Activated CD8-positive, alpha-beta T cell treated with anti-CD3 and anti-CD28 coated beads for 36 hours (primary cell): ENCODE results near the gene CA14. TPM values are rescaled to one million over a fixed set of nuclear protein-coding genes. Genes with fewer than 3 reads are reported as not detected.
A peak's percentile ranks its signal among the peaks of the same experiment; 100 is the strongest.

Experiments used
- ATAC-seq: fragments of 200-7000 bp; cut with Tn5 transposase; one replicate; pipeline ENCODE4 v1.10.0; 2021; ENCODE audit warnings: mild to moderate bottlenecking, moderate library complexity
- CTCF ChIA-PET: fragments of 350-600 bp; sonication (Branson Sonifier 250); formaldehyde crosslinking; loops from one replicate; lab custom pipeline; 2021; ENCODE audit warnings: antibody characterized with exemption; lab: Charles Lee
- POLR2A ChIA-PET: fragments of 350-600 bp; sonication (Branson Sonifier 250); formaldehyde crosslinking; loops from one replicate; lab custom pipeline; 2021; ENCODE audit warnings: antibody characterized with exemption; lab: Charles Lee
- DNase-seq: peaks from one replicate; pipeline ENCODE4 v3.0.0-alpha.2; 2020
- H3K27ac Mint-ChIP-seq: one replicate; pipeline ENCODE4 v1.8.0; 2021; ENCODE audit warnings: mild to moderate bottlenecking, mixed read lengths
- H3K27me3 Mint-ChIP-seq: one replicate; pipeline ENCODE4 v1.8.0; 2021; ENCODE audit warnings: mixed read lengths
- H3K36me3 Mint-ChIP-seq: one replicate; pipeline ENCODE4 v1.8.0; 2021; ENCODE audit warnings: low read depth, mixed read lengths
- H3K4me1 Mint-ChIP-seq: one replicate; pipeline ENCODE4 v1.8.0; 2021; ENCODE audit warnings: low read depth, mixed read lengths
- H3K4me3 Mint-ChIP-seq: one replicate; pipeline ENCODE4 v1.8.0; 2021; ENCODE audit warnings: mild to moderate bottlenecking, moderate library complexity, mixed read lengths
- H3K9me3 Mint-ChIP-seq: one replicate; pipeline ENCODE4 v1.8.0; 2021; ENCODE audit warnings: mixed read lengths
- CTCF ChIP-seq: fragments of 200-600 bp; IDR thresholded peaks from one replicate; pipeline ENCODE4 v1.8.0; 2022; ENCODE audit warnings: antibody characterized with exemption, mild to moderate bottlenecking
- intact Hi-C: fragments of 100-400 bp; cut with micrococcal nuclease; formaldehyde crosslinking; loops from one replicate; pipeline ENCODE4 v1.10.0; 2022
- total RNA-seq, 2 experiments: library from RNA; stranded (reverse); gene quantifications; one replicate each; pipeline ENCODE4 v1.2.3, GENCODE V29; 2021

The CA14 gene
- total RNA-seq, 2 experiments from 2014 or later, result not detected

- Mint-ChIP-seq H3K36me3 (peaks cover 2% of the 10 kb centered on the region), H3K4me1 (peaks cover 21% of the 10 kb centered on the region), H3K27ac (peak within 1 kb of the TSS; percentile 89), H3K9me3 (peaks cover 2% of the 10 kb centered on the region), H3K27me3 (no peaks in the 10 kb centered on the region), H3K4me3 (peak within 1 kb of the TSS; percentile 80)
- intact Hi-C loops, result no loop called here
- CTCF ChIA-PET, result interaction anchor here (0.6 to 2.4 kb wide), 13 partner anchors 8 to 415 kb away, joined by 3 to 37 read pairs (median 4); partner anchors contain the start of genes C1orf54, CA14 and GOLPH3L
- ATAC-seq, result peak; percentile 90
- no peak for TF ChIP-seq CTCF
- DNase-seq, result peak; percentile 87
- POLR2A ChIA-PET, result interaction anchor here (0.6 to 1.0 kb wide), 2 partner anchors 25 to 69 kb away, joined by 3 to 5 read pairs; no protein-coding TSS in a partner anchor
Observed at GRCh38 chr1:150281758-150282557, 24.4 kb downstream of the CA14 start, which contains the start of gene CIART. CIART (plus strand) TSS chr1:150282554; CDS start chr1:150283268, 714 bp downstream.

DNA sequence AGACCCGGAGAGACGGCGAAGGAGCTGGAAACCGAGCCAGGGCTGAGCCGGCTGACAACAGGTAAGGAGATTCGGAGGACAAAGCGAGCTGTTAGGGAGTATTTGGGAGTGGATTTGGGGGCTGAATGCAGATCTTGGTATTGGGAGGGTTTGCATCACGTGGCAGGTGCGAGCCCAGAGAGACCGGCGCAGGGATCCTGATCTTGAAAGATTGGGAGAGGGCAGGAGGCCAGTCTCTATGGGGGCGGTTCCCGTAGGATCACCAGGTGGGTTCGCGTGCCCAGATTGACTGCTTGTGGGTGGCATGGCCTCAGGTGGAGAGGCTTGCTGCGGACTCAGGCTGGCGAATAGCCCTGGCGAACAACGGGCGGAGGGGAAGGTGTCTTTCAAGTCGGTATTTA is 25.0 kb downstream of the CA14 start:
- Mint-ChIP-seq H3K4me3 (peak overlapping the region; percentile 80), H3K9me3 (peaks cover 2% of the 10 kb centered on the region), H3K27ac (peak overlapping the region; percentile 30), H3K27me3 (no peaks in the 10 kb centered on the region), H3K4me1 (peaks cover 21% of the 10 kb centered on the region), H3K36me3 (peaks cover 2% of the 10 kb centered on the region)
- DNase-seq (no peak), ATAC-seq (no peak)
- no peak for TF ChIP-seq CTCF
- ChIA-PET CTCF (interaction anchor here (0.6 to 1.8 kb wide), 3 partner anchors 27 to 40 kb away, joined by 3 to 11 read pairs (median 4); no protein-coding TSS in a partner anchor), POLR2A (interaction anchor here (0.6 kb wide), 1 partner anchor 70 kb away, joined by 3 read pairs; no protein-coding TSS in a partner anchor)
- intact Hi-C loops, result no loop called here

- TF ChIP-seq CTCF, result no peak
- ATAC-seq, result no peak
- peaks cover 21% of the 10 kb centered on the region for H3K4me1 Mint-ChIP-seq
- H3K4me3 Mint-ChIP-seq, result peak overlapping the region; percentile 80
- H3K36me3 Mint-ChIP-seq, result peaks cover 2% of the 10 kb centered on the region
- H3K27me3 Mint-ChIP-seq, result no peaks in the 10 kb centered on the region
- intact Hi-C loops, result no loop called here
- POLR2A ChIA-PET, result interaction anchor here (0.6 kb wide), 1 partner anchor 14 kb away, joined by 3 read pairs; no protein-coding TSS in a partner anchor
- CTCF ChIA-PET, result interaction anchor here (1.8 kb wide), 1 partner anchor 28 kb away, joined by 11 read pairs; no protein-coding TSS in a partner anchor
- DNase-seq, result no peak
- H3K27ac Mint-ChIP-seq, result no peak overlapping the region
- peaks cover 2% of the 10 kb centered on the region for H3K9me3 Mint-ChIP-seq
Observed at GRCh38 chr1:150283260-150283659, 25.7 kb downstream of the CA14 start.

DNA sequence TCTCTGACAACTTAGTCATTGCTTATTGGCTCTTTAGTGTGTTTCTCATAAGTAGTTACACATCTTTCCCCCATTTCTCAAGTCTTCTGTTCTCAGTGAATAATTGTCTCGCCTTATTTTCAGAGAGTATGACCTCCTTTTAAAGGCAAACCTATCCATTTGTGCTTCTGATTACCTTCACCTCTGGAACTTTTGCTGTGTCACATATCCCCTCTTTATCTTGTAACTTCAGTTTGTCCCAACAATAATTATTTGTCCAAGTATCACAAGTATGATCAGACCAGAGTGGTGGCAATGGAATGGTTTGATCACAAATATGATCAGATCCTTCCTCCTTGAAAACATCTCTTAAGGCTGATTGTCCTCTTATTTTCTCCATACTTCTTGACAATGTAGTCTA is 30.8 kb downstream of the CA14 start:
- H3K27me3 Mint-ChIP-seq, result no peaks in the 10 kb centered on the region
- CTCF ChIA-PET, result interaction anchor here (1.0 to 1.3 kb wide), 2 partner anchors 8 to 26 kb away, joined by 3 read pairs; no protein-coding TSS in a partner anchor
- ATAC-seq (no peak), DNase-seq (no peak)
- no peaks in the 10 kb centered on the region for H3K36me3 Mint-ChIP-seq
- no peak overlapping the region for H3K27ac Mint-ChIP-seq
- TF ChIP-seq CTCF, result no peak
- peaks cover 4% of the 10 kb centered on the region for H3K4me1 Mint-ChIP-seq
- intact Hi-C loops, result no loop called here
- POLR2A ChIA-PET, result interaction anchor here (0.6 to 1.6 kb wide), 2 partner anchors 15 to 33 kb away, joined by 4 read pairs; no protein-coding TSS in a partner anchor
- no peaks in the 10 kb centered on the region for H3K9me3 Mint-ChIP-seq
- no peak overlapping the region for H3K4me3 Mint-ChIP-seq
